Stimulated activated effector memory CD8-positive, alpha-beta T cell treated with anti-CD3 and anti-CD28 coated beads, Interleukin-12 subunit alpha, Interleukin-12 subunit beta, amount 100 ng/mL, for 72 hours (primary cell): ENCODE results near the gene CBLN4.

Experiments
- ATAC-seq: fragments of 150-1000 bp; cut with Tn5 transposase; 2 replicates; pipeline ENCODE4 v1.10.0; 2021
- DNase-seq, 2 donors: peaks; one replicate each; pipeline ENCODE4 v3.0.0; 2021 to 2022; ENCODE audit warnings: low spot score in 2 of 2
- H3K27ac Mint-ChIP-seq: one replicate; pipeline ENCODE4 v1.8.0; 2022; ENCODE audit warnings: mild to moderate bottlenecking, mixed read lengths
- H3K36me3 Mint-ChIP-seq: one replicate; pipeline ENCODE4 v1.8.0; 2022; ENCODE audit warnings: mild to moderate bottlenecking, mixed read lengths
- H3K4me1 Mint-ChIP-seq: one replicate; pipeline ENCODE4 v1.8.0; 2022; ENCODE audit warnings: mixed read lengths
- H3K4me3 Mint-ChIP-seq: one replicate; pipeline ENCODE4 v1.8.0; 2022; ENCODE audit warnings: mild to moderate bottlenecking, mixed read lengths
- H3K9me3 Mint-ChIP-seq: one replicate; pipeline ENCODE4 v1.8.0; 2022; ENCODE audit warnings: mixed read lengths

Gene CBLN4

GRCh38 chr20:56005389-56005715 is at the start of gene CBLN4:
Gene CBLN4 (minus strand): TSS chr20:56005519. CDS start chr20:56004171, 1,348 bp downstream.
- ATAC-seq (no peak), DNase-seq (no peak)
- H3K9me3 Mint-ChIP-seq: peaks cover 11% of the 10 kb centered on the region
- H3K4me1 Mint-ChIP-seq: no peaks in the 10 kb centered on the region
- H3K36me3 Mint-ChIP-seq: peaks cover 5% of the 10 kb centered on the region
- no peak within 1 kb of the TSS for H3K27ac Mint-ChIP-seq
- no peak within 1 kb of the TSS for H3K4me3 Mint-ChIP-seq

GRCh38 chr20:56043227-56043626 is 37.9 kb upstream of the CBLN4 start:
- Mint-ChIP-seq H3K4me1 (no peaks in the 10 kb centered on the region), H3K36me3 (no peaks in the 10 kb centered on the region), H3K4me3 (no peak overlapping the region), H3K9me3 (peaks cover 4% of the 10 kb centered on the region), H3K27ac (no peak overlapping the region)
- DNase-seq (no peak), ATAC-seq (no peak)

GRCh38 chr20:56032251-56032650 is 26.9 kb upstream of the CBLN4 start:
- H3K4me3 Mint-ChIP-seq: no peak overlapping the region
- H3K27ac Mint-ChIP-seq: no peak overlapping the region
- H3K9me3 Mint-ChIP-seq: peaks cover 12% of the 10 kb centered on the region
- H3K4me1 Mint-ChIP-seq: no peaks in the 10 kb centered on the region
- no peak for ATAC-seq
- no peaks in the 10 kb centered on the region for H3K36me3 Mint-ChIP-seq
- DNase-seq: no peak

GRCh38 chr20:56018716-56019115 is 13.4 kb upstream of the CBLN4 start:
- Mint-ChIP-seq H3K4me1 (no peaks in the 10 kb centered on the region), H3K9me3 (peaks cover 7% of the 10 kb centered on the region), H3K4me3 (no peak overlapping the region), H3K36me3 (no peaks in the 10 kb centered on the region), H3K27ac (no peak overlapping the region)
- ATAC-seq: no peak
- DNase-seq: no peak

GRCh38 chr20:56018194-56018593 is 12.9 kb upstream of the CBLN4 start:
- no peak for DNase-seq
- Mint-ChIP-seq H3K27ac (no peak overlapping the region), H3K4me3 (no peak overlapping the region), H3K36me3 (no peaks in the 10 kb centered on the region), H3K4me1 (no peaks in the 10 kb centered on the region), H3K9me3 (peaks cover 7% of the 10 kb centered on the region)
- ATAC-seq: no peak

GRCh38 chr20:56017560-56017959 is 12.2 kb upstream of the CBLN4 start:
- no peak for ATAC-seq
- H3K9me3 Mint-ChIP-seq: peaks cover 7% of the 10 kb centered on the region
- H3K4me1 Mint-ChIP-seq: no peaks in the 10 kb centered on the region
- H3K4me3 Mint-ChIP-seq: no peak overlapping the region
- DNase-seq: no peak
- H3K36me3 Mint-ChIP-seq: no peaks in the 10 kb centered on the region
- no peak overlapping the region for H3K27ac Mint-ChIP-seq

- H3K4me3 Mint-ChIP-seq: no peak overlapping the region
Measured at GRCh38 chr20:56014998-56015397, 9.7 kb upstream of the CBLN4 start.

GRCh38 chr20:56014151-56014550 is 8.8 kb upstream of the CBLN4 start:
- no peak for ATAC-seq
- Mint-ChIP-seq H3K9me3 (peaks cover 8% of the 10 kb centered on the region), H3K4me1 (no peaks in the 10 kb centered on the region)

More at GRCh38 chr20:56014998-56015397, 9.7 kb upstream of the CBLN4 start:
- ATAC-seq: no peak
- no peaks in the 10 kb centered on the region for H3K4me1 Mint-ChIP-seq
- H3K36me3 Mint-ChIP-seq: no peaks in the 10 kb centered on the region
- no peak overlapping the region for H3K27ac Mint-ChIP-seq
- DNase-seq: no peak
- H3K9me3 Mint-ChIP-seq: peaks cover 10% of the 10 kb centered on the region

GRCh38 chr20:56004611-56005388 is 519 bp downstream of the CBLN4 start:
- Mint-ChIP-seq H3K4me1 (no peaks in the 10 kb centered on the region), H3K36me3 (peaks cover 5% of the 10 kb centered on the region), H3K4me3 (no peak overlapping the region), H3K9me3 (peaks cover 8% of the 10 kb centered on the region), H3K27ac (no peak overlapping the region)
- no peak for ATAC-seq
- no peak for DNase-seq

More at GRCh38 chr20:56014151-56014550, 8.8 kb upstream of the CBLN4 start:
- Mint-ChIP-seq H3K36me3 (no peaks in the 10 kb centered on the region), H3K27ac (no peak overlapping the region), H3K4me3 (no peak overlapping the region)
- no peak for DNase-seq

GRCh38 chr20:56004007-56004406 is 1.3 kb downstream of the CBLN4 start:
- DNase-seq (no peak), ATAC-seq (no peak)
- Mint-ChIP-seq H3K27ac (no peak overlapping the region), H3K4me3 (no peak overlapping the region), H3K36me3 (peaks cover 5% of the 10 kb centered on the region), H3K9me3 (peaks cover 8% of the 10 kb centered on the region), H3K4me1 (no peaks in the 10 kb centered on the region)

- H3K4me1 Mint-ChIP-seq: no peaks in the 10 kb centered on the region
- H3K27ac Mint-ChIP-seq: no peak overlapping the region
- H3K36me3 Mint-ChIP-seq: peaks cover 5% of the 10 kb centered on the region
- H3K4me3 Mint-ChIP-seq: no peak overlapping the region
- peaks cover 6% of the 10 kb centered on the region for H3K9me3 Mint-ChIP-seq
- DNase-seq (no peak), ATAC-seq (no peak)
Measured at GRCh38 chr20:56002908-56003800, 2.2 kb downstream of the CBLN4 start.

GRCh38 chr20:56001890-56002289 is 3.4 kb downstream of the CBLN4 start:
- no peak for DNase-seq
- ATAC-seq: no peak
- Mint-ChIP-seq H3K4me1 (no peaks in the 10 kb centered on the region), H3K9me3 (peaks cover 5% of the 10 kb centered on the region), H3K36me3 (peaks cover 5% of the 10 kb centered on the region), H3K27ac (no peak overlapping the region), H3K4me3 (no peak overlapping the region)

- DNase-seq (no peak), ATAC-seq (no peak)
- H3K9me3 Mint-ChIP-seq: peaks cover 5% of the 10 kb centered on the region
- peaks cover 5% of the 10 kb centered on the region for H3K36me3 Mint-ChIP-seq
- H3K4me3 Mint-ChIP-seq: no peak overlapping the region
- H3K27ac Mint-ChIP-seq: no peak overlapping the region
- no peaks in the 10 kb centered on the region for H3K4me1 Mint-ChIP-seq
Measured at GRCh38 chr20:56001106-56001785, 4.1 kb downstream of the CBLN4 start.

- H3K9me3 Mint-ChIP-seq: peaks cover 6% of the 10 kb centered on the region
Measured at GRCh38 chr20:55978550-55978949, 26.8 kb downstream of the CBLN4 start.

GRCh38 chr20:55977690-55978459 is 27.4 kb downstream of the CBLN4 start:
- H3K4me1 Mint-ChIP-seq: no peaks in the 10 kb centered on the region
- no peak for ATAC-seq
- peaks cover 6% of the 10 kb centered on the region for H3K9me3 Mint-ChIP-seq
- no peak overlapping the region for H3K27ac Mint-ChIP-seq
- no peaks in the 10 kb centered on the region for H3K36me3 Mint-ChIP-seq
- H3K4me3 Mint-ChIP-seq: no peak overlapping the region
- DNase-seq: no peak

More at GRCh38 chr20:55978550-55978949, 26.8 kb downstream of the CBLN4 start:
- Mint-ChIP-seq H3K4me1 (no peaks in the 10 kb centered on the region), H3K4me3 (no peak overlapping the region), H3K36me3 (no peaks in the 10 kb centered on the region), H3K27ac (no peak overlapping the region)
- ATAC-seq: no peak
- no peak for DNase-seq
